Fibroblast of skin of scalp (primary cell): ENCODE measurements around the gene FUZ. TPM values are rescaled to one million over a fixed set of nuclear protein-coding genes. Genes with fewer than 3 reads are reported as not detected.

Source experiments
- DNase-seq: peaks from one replicate; pipeline ENCODE4 v3.0.0-alpha.2; 2013
- polyA plus RNA-seq, 2 experiments: library from polyadenylated mRNA; unstranded; fragments of 120-200 nt; gene quantifications; one replicate each; pipeline ENCODE4 v1.2.1, GENCODE V29; 2013; ENCODE audit not compliant: insufficient read length in 2 of 2

FUZ gene, protein sequence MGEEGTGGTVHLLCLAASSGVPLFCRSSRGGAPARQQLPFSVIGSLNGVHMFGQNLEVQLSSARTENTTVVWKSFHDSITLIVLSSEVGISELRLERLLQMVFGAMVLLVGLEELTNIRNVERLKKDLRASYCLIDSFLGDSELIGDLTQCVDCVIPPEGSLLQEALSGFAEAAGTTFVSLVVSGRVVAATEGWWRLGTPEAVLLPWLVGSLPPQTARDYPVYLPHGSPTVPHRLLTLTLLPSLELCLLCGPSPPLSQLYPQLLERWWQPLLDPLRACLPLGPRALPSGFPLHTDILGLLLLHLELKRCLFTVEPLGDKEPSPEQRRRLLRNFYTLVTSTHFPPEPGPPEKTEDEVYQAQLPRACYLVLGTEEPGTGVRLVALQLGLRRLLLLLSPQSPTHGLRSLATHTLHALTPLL
- 14.9 TPM for polyA plus RNA-seq (2013, experiment 1 of 2; ENCODE audit: insufficient read length)
- polyA plus RNA-seq (2013, experiment 2 of 2; ENCODE audit: insufficient read length) = 12.4 TPM

DNA sequence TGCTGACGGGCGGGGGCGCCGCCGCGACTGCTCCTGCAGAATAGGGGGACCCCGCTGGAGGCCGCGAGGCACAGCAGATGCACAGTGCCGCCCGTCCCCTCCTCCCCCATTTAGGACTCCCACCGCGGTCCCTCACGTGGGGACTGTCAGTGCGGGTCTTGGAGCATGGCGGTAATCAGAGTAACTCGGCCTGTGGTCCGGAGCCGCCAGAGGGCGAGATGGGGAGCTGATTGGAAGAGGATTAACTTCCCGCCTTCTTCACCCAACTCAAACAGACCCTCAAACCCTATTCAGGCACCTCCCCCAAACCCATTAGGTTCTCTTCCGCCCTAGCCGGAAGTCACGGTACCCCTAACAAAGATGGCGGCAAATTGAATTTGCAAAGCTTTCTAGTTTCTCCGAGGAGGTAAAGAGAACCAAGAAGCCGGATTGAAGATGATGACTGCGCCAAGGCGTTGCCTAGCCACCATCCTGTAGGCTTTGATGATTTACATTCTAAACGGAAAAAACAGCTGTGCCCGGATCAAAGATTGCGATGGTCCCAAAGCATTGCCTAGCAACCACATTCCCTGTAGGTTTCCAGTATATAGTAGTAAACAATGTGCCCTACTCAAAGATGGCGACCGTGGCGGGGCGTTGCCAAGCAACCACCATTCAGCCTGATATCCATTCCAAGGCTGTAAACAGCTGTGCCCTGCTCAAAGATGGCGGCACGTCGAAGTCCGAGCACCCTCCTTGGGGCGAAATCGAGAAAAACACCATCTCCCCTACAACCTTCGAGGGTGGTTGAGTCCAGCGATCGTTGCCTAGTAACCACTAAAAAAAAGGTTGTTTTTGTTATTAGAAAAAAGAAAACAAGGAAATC, at the start of gene FUZ:
Gene FUZ, minus strand, starts transcription at position 296 of the 865 bp plus-strand sequence. Its CDS starts 186 bp downstream, at position 110.
- DNase-seq = peak; percentile 99

GRCh38 chr19:49862391-49863253, 49.5 kb upstream of the FUZ start:
- no peak for DNase-seq

- no peak for DNase-seq
These were observed 48.7 kb upstream of the FUZ start for GRCh38 chr19:49861541-49862378.

DNA sequence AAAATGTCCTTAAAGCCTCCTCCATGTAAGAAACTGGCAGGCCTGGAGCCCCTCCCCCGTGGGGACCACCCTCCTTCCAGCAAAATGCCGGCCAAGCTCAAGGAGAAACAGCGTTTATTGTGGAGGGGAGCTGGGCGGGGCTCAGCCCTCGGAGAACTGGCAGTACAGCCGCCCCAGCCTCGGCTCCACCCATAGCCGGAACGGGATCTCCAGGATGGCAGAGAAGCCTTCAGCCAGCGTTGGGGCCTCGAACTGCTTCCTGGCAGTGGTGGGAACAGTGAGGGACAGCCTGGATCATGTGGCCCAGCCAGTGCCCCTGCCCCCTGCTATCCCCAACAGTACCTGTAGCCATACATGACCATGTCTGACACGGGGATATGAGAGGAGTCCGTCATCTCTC, 48.0 kb upstream of the FUZ start:
- DNase-seq = peak; percentile 24

DNA sequence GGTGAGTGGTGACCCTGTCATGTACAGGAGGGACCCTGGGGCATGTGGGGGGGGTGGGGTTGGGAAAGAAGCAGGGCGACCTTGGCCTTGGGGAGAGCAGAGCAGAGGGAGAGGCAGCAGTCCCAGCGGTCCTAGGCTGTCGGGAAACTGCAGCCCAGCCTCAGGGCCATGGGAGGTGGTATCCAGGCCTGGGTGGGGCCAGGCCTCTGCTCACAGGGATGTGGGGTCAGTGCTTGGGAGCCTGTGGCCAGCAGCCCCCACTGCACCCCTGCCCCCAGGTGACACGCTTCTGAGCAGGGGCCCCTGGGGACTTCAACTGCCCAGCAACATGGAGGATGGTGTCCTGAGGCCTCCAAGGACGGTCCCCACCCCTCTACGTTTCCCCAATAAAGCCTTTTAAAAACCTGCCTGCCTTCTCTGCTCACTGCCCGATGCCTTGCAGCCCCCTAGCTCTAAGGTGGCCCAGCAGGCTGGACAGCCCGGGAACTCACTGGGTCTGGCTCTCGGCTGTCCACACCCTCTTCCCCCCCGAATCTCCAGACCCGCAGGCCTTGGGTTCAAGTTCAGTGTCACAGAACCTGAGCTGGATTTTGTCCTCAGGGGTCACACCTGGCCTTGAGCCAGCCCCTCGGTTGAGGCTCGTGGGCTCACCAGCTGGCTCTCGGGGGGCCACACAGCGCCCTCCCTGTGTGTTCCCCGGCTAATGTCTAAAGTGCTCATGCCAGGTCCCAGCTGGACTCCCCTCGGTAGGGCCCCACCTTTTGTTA, 47.4 kb upstream of the FUZ start:
- DNase-seq = no peak

GRCh38 chr19:49859682-49860335, 46.7 kb upstream of the FUZ start:
- DNase-seq = no peak

- no peak for DNase-seq
These were observed 45.2 kb upstream of the FUZ start for GRCh38 chr19:49858088-49858985.

DNA sequence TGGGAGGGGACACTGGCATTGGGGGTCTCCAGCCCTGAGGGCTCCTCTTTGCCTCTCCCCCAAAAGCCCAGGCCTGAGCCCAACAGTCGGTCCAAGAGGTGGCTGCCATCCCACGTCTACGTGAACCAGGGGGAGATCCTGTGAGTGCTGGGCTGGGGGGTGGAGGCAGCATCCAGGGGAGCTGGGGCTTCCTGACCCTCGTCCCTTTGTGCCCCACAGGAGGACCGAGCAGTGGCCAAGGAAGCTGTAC, 44.7 kb upstream of the FUZ start:
- DNase-seq = no peak

- no peak for DNase-seq
These were observed 44.2 kb upstream of the FUZ start for GRCh38 chr19:49857061-49857837.

DNA sequence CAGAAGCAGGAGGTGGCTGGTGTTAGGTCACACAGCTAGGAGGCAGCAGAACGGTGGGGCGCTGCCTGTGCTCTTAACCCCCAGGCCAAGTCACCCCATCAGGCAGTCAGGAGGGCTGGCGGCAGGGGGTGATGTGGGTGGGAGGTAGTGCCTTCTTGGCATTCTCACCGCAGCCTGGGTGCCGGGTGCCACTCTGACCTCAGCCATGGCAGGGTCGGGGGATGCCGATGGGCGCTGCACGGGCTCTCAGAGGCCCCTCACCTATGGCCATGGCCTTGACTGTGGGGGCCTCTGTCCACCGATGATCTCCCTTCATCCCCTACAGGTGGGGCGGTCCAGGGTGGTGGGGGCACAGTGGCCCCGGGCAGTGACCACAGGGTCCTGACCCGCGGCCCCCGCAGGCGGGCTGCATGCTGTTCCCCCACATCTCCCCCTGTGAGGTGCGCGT, 43.5 kb upstream of the FUZ start:
- DNase-seq = no peak

DNA sequence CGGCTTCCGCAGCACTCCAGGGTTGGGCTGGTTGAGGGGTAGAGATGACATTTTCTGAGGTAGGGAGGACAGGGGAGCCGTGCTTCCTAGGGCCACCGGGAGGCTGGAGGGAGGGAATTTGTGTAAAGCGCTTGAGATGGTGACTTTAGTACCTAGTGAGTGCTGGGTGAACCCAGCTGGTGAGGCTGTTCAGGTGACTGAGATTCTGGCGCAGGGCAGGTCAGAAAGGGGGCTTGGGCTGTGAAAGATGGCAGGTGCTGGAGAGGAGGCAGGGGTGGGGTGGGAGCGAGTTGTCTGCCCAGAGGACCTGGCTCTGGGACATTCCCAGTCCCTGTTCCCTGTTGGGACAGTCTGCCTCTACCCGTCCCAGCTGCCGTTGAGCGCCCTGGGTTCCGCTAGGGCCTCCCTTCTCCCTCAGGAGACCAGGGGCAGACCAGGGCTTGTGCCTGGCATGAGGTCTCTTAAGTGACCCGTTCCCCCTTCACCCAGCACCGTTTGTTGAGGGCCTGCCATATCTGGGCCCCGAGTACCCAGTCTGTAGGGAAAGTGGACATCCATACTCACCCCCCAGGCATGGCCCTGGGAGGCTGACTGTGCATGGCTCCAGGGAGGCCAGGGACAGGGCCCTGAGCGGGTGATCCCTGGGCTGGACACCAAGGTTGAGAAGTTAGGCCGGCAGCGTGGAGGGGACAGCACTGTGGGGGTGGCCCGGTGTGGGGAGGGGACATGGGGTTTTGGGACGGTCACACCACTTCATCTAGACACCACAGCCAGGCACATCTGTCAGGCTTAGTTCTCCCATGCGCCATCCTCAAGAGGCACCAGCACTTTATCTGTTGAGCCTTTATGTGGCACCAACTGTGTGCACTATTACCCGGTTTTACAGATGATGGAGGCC, 42.8 kb upstream of the FUZ start:
- DNase-seq = no peak

- DNase-seq = no peak
These were observed 42.2 kb upstream of the FUZ start for GRCh38 chr19:49855277-49855675.

DNA sequence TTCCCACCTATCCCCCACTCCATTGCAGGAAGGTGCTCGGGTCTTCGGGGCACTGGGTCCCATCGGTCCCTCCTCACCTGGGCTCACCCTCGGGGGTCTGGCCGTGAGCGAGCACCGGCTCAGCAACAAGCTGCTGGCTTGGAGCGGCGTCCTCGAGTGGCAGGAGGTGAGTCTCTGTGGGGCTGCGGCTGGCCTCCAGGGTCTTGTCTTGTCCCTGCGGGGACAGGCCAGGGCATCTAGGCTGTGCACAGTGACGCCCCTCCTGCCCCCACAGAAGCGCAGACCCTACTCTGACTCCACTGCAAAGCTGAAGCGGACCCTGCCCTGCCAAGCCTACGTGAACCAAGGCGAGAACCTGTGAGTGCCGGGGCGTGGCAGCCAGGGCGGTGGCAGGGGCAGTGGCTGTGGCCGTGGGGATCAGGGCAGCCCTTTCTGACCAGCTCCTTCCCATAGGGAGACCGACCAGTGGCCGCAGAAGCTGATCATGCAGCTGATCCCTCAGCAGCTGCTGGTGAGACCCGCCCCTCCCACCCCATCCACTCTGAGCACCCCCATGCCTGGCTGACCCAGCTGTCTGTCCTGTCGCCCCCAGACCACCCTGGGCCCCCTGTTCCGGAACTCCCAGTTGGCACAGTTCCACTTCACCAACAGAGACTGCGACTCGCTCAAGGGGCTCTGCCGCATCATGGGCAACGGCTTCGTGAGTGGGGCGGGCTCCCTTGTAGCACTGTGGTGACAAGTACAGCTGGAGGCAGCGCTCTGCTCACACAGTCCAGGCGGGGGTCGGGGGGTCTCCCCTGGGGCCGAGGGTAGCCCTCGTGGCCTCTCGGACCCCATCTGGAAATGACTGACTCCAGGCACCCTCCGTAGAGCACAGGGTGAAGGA, 41.5 kb upstream of the FUZ start:
- no peak for DNase-seq

GRCh38 chr19:49853852-49854377, 40.8 kb upstream of the FUZ start:
- no peak for DNase-seq

GRCh38 chr19:49852631-49853126, 39.6 kb upstream of the FUZ start:
- DNase-seq = peak; percentile 23
